Gastroesophageal sphincter (tissue), 2 donors: ENCODE results near the gene RFT1.

Experiments used
- EP300 ChIP-seq: sonication (generic); formaldehyde crosslinking; IDR thresholded peaks from one replicate; pipeline ENCODE4 v1.6.1; 2017; ENCODE audit warnings: antibody characterized with exemption, mild to moderate bottlenecking
- POLR2AphosphoS5 ChIP-seq: sonication (generic); formaldehyde crosslinking; IDR thresholded peaks from one replicate; pipeline ENCODE4 v1.6.1; 2017; ENCODE audit warnings: antibody characterized with exemption

- TF ChIP-seq POLR2AphosphoS5 (no peak), EP300 (no peak)
Measured at GRCh38 chr3:53169832-53170324, 39.6 kb upstream of the RFT1 start.
